SK-N-SH treated with all-trans-retinoic acid at 6 μM for 48 hours (cell line): ENCODE results near the gene ERI3.

Experiments used
- ARNTL ChIP-seq: fragments of 450-650 bp; formaldehyde crosslinking; IDR thresholded peaks from 2 replicates; pipeline ENCODE4 v1.5.0; 2020; ENCODE audit warnings: low read depth, mild to moderate bottlenecking, moderate library complexity, borderline replicate concordance
- BACH2 ChIP-seq: fragments of 250-450 bp; sonication (Bioruptor Pico); IDR thresholded peaks from 2 replicates; pipeline ENCODE4 v1.9.0; 2021; ENCODE audit warnings: mild to moderate bottlenecking, borderline replicate concordance
- ESRRG ChIP-seq: fragments of 250-450 bp; sonication (Bioruptor Pico); IDR thresholded peaks from 2 replicates; pipeline ENCODE4 v1.6.1; 2021; ENCODE audit warnings: mild to moderate bottlenecking
- OSR1 ChIP-seq: fragments of 250-450 bp; sonication (Bioruptor Pico); IDR thresholded peaks from 2 replicates; pipeline ENCODE4 v1.8.0; 2022; ENCODE audit warnings: moderate library complexity, mild to moderate bottlenecking, inconsistent platforms
- PPARA ChIP-seq: fragments of 250-450 bp; sonication (Bioruptor Pico); IDR thresholded peaks from 2 replicates; pipeline ENCODE4 v1.5.0; 2020; ENCODE audit warnings: mild to moderate bottlenecking, borderline replicate concordance
- RARB ChIP-seq: fragments of 250-450 bp; sonication (Bioruptor Pico); IDR thresholded peaks from 2 replicates; pipeline ENCODE4 v1.8.0; 2021; ENCODE audit warnings: mild to moderate bottlenecking, moderate library complexity
- ZFP3 ChIP-seq: fragments of 250-450 bp; sonication (Bioruptor Pico); IDR thresholded peaks from 2 replicates; pipeline ENCODE4 v1.5.0; 2020; ENCODE audit warnings: mild to moderate bottlenecking, moderate library complexity
- ZFP30 ChIP-seq: fragments of 450-650 bp; formaldehyde crosslinking; IDR thresholded peaks from 2 replicates; pipeline ENCODE4 v1.5.0; 2022; ENCODE audit warnings: mild to moderate bottlenecking, moderate library complexity
- ZNF8 ChIP-seq: fragments of 450-650 bp; formaldehyde crosslinking; IDR thresholded peaks from 2 replicates; pipeline ENCODE4 v1.5.0; 2020; ENCODE audit warnings: mild to moderate bottlenecking, moderate library complexity
- TF ChIP-seq, protein P1 (sequence below): fragments of 250-450 bp; sonication (Bioruptor Pico); IDR thresholded peaks from 2 replicates; pipeline ENCODE4 v1.8.0; 2020; ENCODE audit warnings: mild to moderate bottlenecking, moderate library complexity, borderline replicate concordance
- TF ChIP-seq, protein P2 (sequence below): fragments of 250-450 bp; sonication (Bioruptor Pico); IDR thresholded peaks from 2 replicates; pipeline ENCODE4 v1.5.0; 2020; ENCODE audit warnings: mild to moderate bottlenecking, moderate library complexity

DNA sequence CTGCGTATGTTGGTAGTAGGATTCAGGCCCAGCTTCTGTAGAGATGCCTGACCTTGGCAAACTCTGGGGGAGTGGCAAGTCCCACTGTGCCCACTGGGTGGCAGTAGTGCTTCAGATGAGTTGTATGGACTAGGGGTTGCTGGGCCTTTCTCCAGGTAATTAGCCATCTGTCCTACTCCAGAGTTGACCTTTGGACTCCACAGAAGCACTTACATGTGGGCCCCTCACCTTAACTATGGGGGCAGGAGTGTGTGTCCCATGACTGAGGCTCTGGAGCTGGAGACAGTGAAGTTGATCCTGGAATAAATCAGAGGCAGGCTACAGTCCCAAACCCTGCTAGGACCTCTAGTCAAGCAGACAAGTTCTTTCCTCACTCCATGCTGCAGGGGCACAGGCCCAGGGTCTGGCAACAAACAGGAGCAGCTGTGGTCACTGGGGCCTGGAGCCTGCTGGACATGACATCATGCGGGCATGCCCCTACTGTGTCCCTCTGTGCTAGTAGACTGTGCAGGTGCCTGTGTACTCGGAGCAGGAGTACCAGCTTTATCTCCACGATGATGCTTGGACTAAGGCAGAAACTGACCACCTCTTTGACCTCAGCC is 137.1 kb downstream of the ERI3 start:
- no peak for TF ChIP-seq ZFP30
- TF ChIP-seq ESRRG (CRISPR knock-in tag), result no peak
- no peak for TF ChIP-seq ZNF8 (CRISPR knock-in tag)
- TF ChIP-seq, protein P1, sequence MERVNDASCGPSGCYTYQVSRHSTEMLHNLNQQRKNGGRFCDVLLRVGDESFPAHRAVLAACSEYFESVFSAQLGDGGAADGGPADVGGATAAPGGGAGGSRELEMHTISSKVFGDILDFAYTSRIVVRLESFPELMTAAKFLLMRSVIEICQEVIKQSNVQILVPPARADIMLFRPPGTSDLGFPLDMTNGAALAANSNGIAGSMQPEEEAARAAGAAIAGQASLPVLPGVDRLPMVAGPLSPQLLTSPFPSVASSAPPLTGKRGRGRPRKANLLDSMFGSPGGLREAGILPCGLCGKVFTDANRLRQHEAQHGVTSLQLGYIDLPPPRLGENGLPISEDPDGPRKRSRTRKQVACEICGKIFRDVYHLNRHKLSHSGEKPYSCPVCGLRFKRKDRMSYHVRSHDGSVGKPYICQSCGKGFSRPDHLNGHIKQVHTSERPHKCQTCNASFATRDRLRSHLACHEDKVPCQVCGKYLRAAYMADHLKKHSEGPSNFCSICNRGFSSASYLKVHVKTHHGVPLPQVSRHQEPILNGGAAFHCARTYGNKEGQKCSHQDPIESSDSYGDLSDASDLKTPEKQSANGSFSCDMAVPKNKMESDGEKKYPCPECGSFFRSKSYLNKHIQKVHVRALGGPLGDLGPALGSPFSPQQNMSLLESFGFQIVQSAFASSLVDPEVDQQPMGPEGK (CRISPR knock-in tag), result no peak
- TF ChIP-seq, protein P2, sequence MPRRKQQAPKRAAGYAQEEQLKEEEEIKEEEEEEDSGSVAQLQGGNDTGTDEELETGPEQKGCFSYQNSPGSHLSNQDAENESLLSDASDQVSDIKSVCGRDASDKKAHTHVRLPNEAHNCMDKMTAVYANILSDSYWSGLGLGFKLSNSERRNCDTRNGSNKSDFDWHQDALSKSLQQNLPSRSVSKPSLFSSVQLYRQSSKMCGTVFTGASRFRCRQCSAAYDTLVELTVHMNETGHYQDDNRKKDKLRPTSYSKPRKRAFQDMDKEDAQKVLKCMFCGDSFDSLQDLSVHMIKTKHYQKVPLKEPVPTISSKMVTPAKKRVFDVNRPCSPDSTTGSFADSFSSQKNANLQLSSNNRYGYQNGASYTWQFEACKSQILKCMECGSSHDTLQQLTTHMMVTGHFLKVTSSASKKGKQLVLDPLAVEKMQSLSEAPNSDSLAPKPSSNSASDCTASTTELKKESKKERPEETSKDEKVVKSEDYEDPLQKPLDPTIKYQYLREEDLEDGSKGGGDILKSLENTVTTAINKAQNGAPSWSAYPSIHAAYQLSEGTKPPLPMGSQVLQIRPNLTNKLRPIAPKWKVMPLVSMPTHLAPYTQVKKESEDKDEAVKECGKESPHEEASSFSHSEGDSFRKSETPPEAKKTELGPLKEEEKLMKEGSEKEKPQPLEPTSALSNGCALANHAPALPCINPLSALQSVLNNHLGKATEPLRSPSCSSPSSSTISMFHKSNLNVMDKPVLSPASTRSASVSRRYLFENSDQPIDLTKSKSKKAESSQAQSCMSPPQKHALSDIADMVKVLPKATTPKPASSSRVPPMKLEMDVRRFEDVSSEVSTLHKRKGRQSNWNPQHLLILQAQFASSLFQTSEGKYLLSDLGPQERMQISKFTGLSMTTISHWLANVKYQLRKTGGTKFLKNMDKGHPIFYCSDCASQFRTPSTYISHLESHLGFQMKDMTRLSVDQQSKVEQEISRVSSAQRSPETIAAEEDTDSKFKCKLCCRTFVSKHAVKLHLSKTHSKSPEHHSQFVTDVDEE (CRISPR knock-in tag), result no peak
- no peak for TF ChIP-seq ZFP3
- no peak for TF ChIP-seq PPARA
- no peak for TF ChIP-seq RARB
- TF ChIP-seq BACH2 (CRISPR knock-in tag), result no peak
- no peak for TF ChIP-seq ARNTL (CRISPR knock-in tag)
- TF ChIP-seq OSR1 (CRISPR knock-in tag), result no peak
